GM23338 (cell line): ENCODE measurements around the gene RAB40C. TPM values are rescaled to one million over a fixed set of nuclear protein-coding genes. Genes with fewer than 3 reads are reported as not detected.

ENCODE experiments used
- ATAC-seq: fragments of 200-7000 bp; cut with Tn5 transposase; 3 replicates; pipeline ENCODE4 v1.9.1; 2020
- DNase-seq: peaks from one replicate; pipeline ENCODE4 v3.0.0-alpha.2; 2015; ENCODE audit warnings: low spot score
- H2AFZ ChIP-seq: fragments of 200-600 bp; sonication (generic); 2 replicates; pipeline ENCODE4 v1.8.0; 2016; ENCODE audit warnings: antibody characterized with exemption, mild to moderate bottlenecking, moderate library complexity
- H3F3A ChIP-seq: fragments of 200-600 bp; sonication (generic); replicated peaks from 2 replicates; pipeline ENCODE4 v1.8.0; 2017; ENCODE audit warnings: antibody characterized with exemption, mixed run types, low read depth
- H3K27ac ChIP-seq: fragments of 200-600 bp; sonication (generic); 2 replicates; pipeline ENCODE4 v1.6.1; 2016; ENCODE audit warnings: low read depth
- H3K27me3 ChIP-seq: fragments of 200-600 bp; sonication (generic); 2 replicates; pipeline ENCODE4 v1.8.0; 2016; ENCODE audit warnings: mild to moderate bottlenecking, mixed run types, moderate library complexity; ENCODE audit not compliant: insufficient read depth
- H3K36me3 ChIP-seq: fragments of 200-600 bp; sonication (generic); 2 replicates; pipeline ENCODE4 v1.8.0; 2016; ENCODE audit warnings: mild to moderate bottlenecking; ENCODE audit not compliant: insufficient read depth
- H3K4me1 ChIP-seq: fragments of 200-600 bp; sonication (generic); 2 replicates; pipeline ENCODE4 v1.8.0; 2016; ENCODE audit warnings: mild to moderate bottlenecking, moderate library complexity; ENCODE audit not compliant: insufficient read depth
- H3K4me2 ChIP-seq: fragments of 200-600 bp; sonication (generic); 2 replicates; pipeline ENCODE4 v1.7.1; 2017; ENCODE audit warnings: mixed run types
- H3K4me3 ChIP-seq: fragments of 200-600 bp; sonication (generic); 2 replicates; pipeline ENCODE4 v1.6.1; 2016; ENCODE audit warnings: mixed run types
- H3K79me2 ChIP-seq: fragments of 200-600 bp; sonication (generic); replicated peaks from 2 replicates; pipeline ENCODE4 v1.8.0; 2017; ENCODE audit warnings: mild to moderate bottlenecking; ENCODE audit not compliant: insufficient read depth
- H3K9me2 ChIP-seq: fragments of 200-600 bp; sonication (generic); 2 replicates; pipeline ENCODE4 v1.8.0; 2017; ENCODE audit not compliant: insufficient read depth
- H4K20me1 ChIP-seq: fragments of 200-600 bp; sonication (generic); replicated peaks from 2 replicates; pipeline ENCODE4 v1.8.0; 2017; ENCODE audit warnings: mild to moderate bottlenecking; ENCODE audit not compliant: insufficient read depth
- H3K27ac Mint-ChIP-seq: 2 replicates; pipeline ENCODE4 v1.8.0; 2020; ENCODE audit warnings: inconsistent platforms, mild to moderate bottlenecking, moderate library complexity, mixed read lengths
- H3K27me3 Mint-ChIP-seq: 3 replicates; pipeline ENCODE4 v1.8.0; 2022; ENCODE audit warnings: low read depth, mild to moderate bottlenecking, moderate library complexity, mixed read lengths, inconsistent platforms; ENCODE audit not compliant: insufficient read depth, poor library complexity
- H3K36me3 Mint-ChIP-seq: 3 replicates; pipeline ENCODE4 v1.8.0; 2021; ENCODE audit warnings: low read depth, mild to moderate bottlenecking, inconsistent platforms, moderate library complexity, mixed read lengths
- H3K4me1 Mint-ChIP-seq: 3 replicates; pipeline ENCODE4 v1.8.0; 2020; ENCODE audit warnings: mild to moderate bottlenecking, inconsistent platforms, mixed read lengths
- H3K4me3 Mint-ChIP-seq: 3 replicates; pipeline ENCODE4 v1.8.0; 2021; ENCODE audit warnings: moderate library complexity, mild to moderate bottlenecking, inconsistent platforms, mixed read lengths
- H3K9me3 Mint-ChIP-seq: 3 replicates; pipeline ENCODE4 v1.8.0; 2020; ENCODE audit warnings: moderate library complexity, mild to moderate bottlenecking, inconsistent platforms, mixed read lengths
- JUNB ChIP-seq: IDR thresholded peaks from one replicate; pipeline ENCODE4 v1.6.1; 2016; ENCODE audit warnings: antibody characterized with exemption; ENCODE audit not compliant: unreplicated experiment
- POLR2AphosphoS5 ChIP-seq: IDR thresholded peaks from 2 replicates; pipeline ENCODE4 v1.6.1; 2016; ENCODE audit warnings: antibody characterized with exemption, low read depth
- STAT1 ChIP-seq: IDR thresholded peaks from one replicate; pipeline ENCODE4 v1.6.1; 2016; ENCODE audit warnings: antibody characterized with exemption; ENCODE audit not compliant: unreplicated experiment
- ZNF114 ChIP-seq: fragments of 250-450 bp; sonication (Bioruptor Pico); IDR thresholded peaks from 2 replicates; pipeline ENCODE4 v1.5.0; 2020; ENCODE audit warnings: mild to moderate bottlenecking, moderate library complexity
- ZNF331 ChIP-seq: fragments of 250-450 bp; sonication (Bioruptor Pico); IDR thresholded peaks from 2 replicates; pipeline ENCODE4 v1.5.0; 2020; ENCODE audit warnings: low read depth, mild to moderate bottlenecking, moderate library complexity
- polyA plus RNA-seq: library from polyadenylated mRNA; unstranded; fragments of >200 nt; fragmentation: Nextera tagmentation; extraction: Ambion mirVana; gene quantifications from 2 replicates; pipeline ENCODE4 v1.2.1, GENCODE V29; 2016
- total RNA-seq: library from RNA; depleted of rRNA; stranded (reverse); fragments of >200 nt; shearing (Covaris generic); gene quantifications from 2 replicates; pipeline ENCODE4 v1.2.3, GENCODE V29; 2014
- TF ChIP-seq, protein P1 (sequence below): IDR thresholded peaks from 2 replicates; pipeline ENCODE4 v1.6.1; 2016; ENCODE audit warnings: antibody characterized with exemption
- TF ChIP-seq, protein P2 (sequence below): IDR thresholded peaks from one replicate; pipeline ENCODE4 v1.6.1; 2018; ENCODE audit warnings: antibody characterized with exemption; ENCODE audit not compliant: unreplicated experiment
- TF ChIP-seq, protein P3 (sequence below), 2 experiments: fragments of 200-600 bp in 1 of 2; sonication (generic) in 1 of 2; conservative IDR thresholded peaks; 2 replicates each; pipeline versions ENCODE4 v1.5.1 to v1.6.1; 2016 to 2017; ENCODE audit warnings: antibody characterized with exemption in 2 of 2, low read depth in 2 of 2, mild to moderate bottlenecking in 2 of 2, moderate library complexity in 1 of 2

The RAB40C gene
- total and polyA plus RNA-seq, 2 experiments from 2014 or later, result 11.2 to 24.6 TPM

DNA sequence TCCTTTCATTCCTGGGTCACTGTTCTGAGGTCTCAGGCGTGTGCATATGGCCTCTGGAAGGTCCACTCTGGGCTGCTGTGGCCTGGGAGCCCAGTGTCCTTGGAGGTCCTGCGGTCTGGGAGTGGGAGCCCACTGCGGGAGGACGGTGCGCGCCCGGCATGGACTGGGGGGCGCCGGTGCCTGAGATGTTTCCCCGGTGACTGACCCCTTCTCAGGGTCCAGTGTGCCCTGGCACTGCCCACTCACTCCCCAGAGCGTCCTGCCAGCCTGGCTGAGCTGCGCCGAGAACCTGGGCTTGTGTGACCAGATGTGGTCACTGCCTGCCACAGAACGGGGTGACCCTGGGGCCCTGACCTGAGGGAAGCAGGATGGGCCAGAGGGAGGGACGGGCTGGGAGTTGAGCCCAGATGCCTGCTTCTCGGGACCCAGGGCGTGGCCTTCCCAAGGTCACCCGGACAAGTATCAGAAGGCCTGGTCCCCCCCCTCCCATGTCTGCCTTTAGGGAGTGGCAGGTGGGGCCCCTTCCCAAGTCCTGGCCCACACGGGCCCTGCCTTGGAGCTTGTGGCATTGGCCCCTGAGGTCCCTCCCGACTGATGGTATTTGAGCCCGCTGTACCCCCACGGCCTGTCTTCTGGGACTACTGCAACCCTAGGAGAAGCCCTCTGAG, 84.5 kb downstream of the RAB40C start (continued):
- no peak for TF ChIP-seq ZNF331 (CRISPR knock-in tag)
- TF ChIP-seq JUNB, result no peak
- TF ChIP-seq, protein P1, sequence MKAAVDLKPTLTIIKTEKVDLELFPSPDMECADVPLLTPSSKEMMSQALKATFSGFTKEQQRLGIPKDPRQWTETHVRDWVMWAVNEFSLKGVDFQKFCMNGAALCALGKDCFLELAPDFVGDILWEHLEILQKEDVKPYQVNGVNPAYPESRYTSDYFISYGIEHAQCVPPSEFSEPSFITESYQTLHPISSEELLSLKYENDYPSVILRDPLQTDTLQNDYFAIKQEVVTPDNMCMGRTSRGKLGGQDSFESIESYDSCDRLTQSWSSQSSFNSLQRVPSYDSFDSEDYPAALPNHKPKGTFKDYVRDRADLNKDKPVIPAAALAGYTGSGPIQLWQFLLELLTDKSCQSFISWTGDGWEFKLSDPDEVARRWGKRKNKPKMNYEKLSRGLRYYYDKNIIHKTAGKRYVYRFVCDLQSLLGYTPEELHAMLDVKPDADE, result no peak
- TF ChIP-seq, protein P2, sequence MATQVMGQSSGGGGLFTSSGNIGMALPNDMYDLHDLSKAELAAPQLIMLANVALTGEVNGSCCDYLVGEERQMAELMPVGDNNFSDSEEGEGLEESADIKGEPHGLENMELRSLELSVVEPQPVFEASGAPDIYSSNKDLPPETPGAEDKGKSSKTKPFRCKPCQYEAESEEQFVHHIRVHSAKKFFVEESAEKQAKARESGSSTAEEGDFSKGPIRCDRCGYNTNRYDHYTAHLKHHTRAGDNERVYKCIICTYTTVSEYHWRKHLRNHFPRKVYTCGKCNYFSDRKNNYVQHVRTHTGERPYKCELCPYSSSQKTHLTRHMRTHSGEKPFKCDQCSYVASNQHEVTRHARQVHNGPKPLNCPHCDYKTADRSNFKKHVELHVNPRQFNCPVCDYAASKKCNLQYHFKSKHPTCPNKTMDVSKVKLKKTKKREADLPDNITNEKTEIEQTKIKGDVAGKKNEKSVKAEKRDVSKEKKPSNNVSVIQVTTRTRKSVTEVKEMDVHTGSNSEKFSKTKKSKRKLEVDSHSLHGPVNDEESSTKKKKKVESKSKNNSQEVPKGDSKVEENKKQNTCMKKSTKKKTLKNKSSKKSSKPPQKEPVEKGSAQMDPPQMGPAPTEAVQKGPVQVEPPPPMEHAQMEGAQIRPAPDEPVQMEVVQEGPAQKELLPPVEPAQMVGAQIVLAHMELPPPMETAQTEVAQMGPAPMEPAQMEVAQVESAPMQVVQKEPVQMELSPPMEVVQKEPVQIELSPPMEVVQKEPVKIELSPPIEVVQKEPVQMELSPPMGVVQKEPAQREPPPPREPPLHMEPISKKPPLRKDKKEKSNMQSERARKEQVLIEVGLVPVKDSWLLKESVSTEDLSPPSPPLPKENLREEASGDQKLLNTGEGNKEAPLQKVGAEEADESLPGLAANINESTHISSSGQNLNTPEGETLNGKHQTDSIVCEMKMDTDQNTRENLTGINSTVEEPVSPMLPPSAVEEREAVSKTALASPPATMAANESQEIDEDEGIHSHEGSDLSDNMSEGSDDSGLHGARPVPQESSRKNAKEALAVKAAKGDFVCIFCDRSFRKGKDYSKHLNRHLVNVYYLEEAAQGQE, result no peak
- TF ChIP-seq STAT1, result no peak

DNA sequence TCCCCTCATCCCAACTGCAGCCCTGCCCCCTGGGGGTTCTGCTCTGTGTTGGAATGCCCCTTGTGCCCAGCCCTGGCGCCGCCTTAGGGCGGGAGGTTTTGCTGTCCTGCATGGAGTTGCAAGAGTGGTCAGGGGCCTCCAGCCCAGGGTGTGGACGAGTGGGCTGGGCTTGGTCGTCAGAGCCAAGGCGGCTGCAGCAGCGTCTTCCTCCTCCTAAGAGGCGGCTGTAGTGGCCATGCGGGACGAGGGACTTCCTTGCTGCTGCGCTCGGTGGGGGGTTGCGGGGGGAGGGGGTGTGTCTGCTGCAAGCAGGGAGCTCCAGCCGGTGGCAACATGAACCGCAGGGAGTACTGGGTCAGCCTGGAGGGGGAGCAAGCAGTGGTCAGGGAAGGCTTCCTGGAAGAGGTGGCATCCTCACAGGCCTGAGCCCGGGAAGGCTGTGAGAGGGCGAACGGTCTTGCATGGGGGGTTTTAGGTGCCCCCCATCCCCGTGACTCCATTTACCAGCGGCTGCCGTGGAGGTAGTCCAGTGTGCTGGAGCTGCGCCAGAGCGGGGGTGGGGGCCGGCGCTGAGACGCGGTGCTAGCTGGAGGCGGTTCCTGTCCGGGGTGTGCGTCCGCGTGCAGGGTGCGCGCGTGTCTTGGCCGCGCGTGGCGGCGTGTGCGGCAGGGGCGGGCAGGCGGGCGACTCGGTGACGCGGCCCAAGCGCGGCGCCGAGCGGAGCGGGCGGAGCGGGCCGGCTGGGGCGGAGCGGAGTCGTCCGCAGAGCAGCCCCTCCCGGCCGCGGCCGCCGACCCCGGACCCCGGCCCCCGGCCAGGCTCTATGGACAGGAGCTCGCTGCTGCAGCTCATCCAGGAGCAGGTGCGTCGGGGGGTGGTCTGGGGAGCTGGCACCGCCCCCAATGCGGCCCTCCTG, 85.4 kb downstream of the RAB40C start, which contains the start of gene RHBDL1:
Gene RHBDL1 (plus strand): TSS at position 704 of the 916 bp plus-strand sequence. CDS start 120 bp downstream, at position 824.
- peak within 1 kb of the TSS; percentile 86 for H3K4me2 ChIP-seq

More for the DNA sequence above, 85.4 kb downstream of the RAB40C start, which contains the start of gene RHBDL1:
- H3K27ac Mint-ChIP-seq, result no peak within 1 kb of the TSS
- DNase-seq (peak; percentile 80), ATAC-seq (peak; percentile 5)
- H4K20me1 ChIP-seq, result peaks cover 3% of the 10 kb centered on the region; the same call in 1 of the 2 replicates
- no peaks in the 10 kb centered on the region; the same call in 2 of the 3 replicates for H3K9me3 Mint-ChIP-seq
- no peak within 1 kb of the TSS for H3K27ac ChIP-seq
- H2AFZ ChIP-seq, result no peak within 1 kb of the TSS
- peak within 1 kb of the TSS; percentile 66 for H3K4me3 ChIP-seq
- H3K79me2 ChIP-seq, result no peaks in the 10 kb centered on the region
- H3K4me1 Mint-ChIP-seq, result peaks cover 17% of the 10 kb centered on the region
- H3K4me1 ChIP-seq, result peaks cover 11% of the 10 kb centered on the region; the same call in 1 of the 2 replicates
- TF ChIP-seq ZNF114 (CRISPR knock-in tag), result no peak
- no peak for TF ChIP-seq JUNB
- no peak for TF ChIP-seq ZNF331 (CRISPR knock-in tag)
- TF ChIP-seq, protein P3, sequence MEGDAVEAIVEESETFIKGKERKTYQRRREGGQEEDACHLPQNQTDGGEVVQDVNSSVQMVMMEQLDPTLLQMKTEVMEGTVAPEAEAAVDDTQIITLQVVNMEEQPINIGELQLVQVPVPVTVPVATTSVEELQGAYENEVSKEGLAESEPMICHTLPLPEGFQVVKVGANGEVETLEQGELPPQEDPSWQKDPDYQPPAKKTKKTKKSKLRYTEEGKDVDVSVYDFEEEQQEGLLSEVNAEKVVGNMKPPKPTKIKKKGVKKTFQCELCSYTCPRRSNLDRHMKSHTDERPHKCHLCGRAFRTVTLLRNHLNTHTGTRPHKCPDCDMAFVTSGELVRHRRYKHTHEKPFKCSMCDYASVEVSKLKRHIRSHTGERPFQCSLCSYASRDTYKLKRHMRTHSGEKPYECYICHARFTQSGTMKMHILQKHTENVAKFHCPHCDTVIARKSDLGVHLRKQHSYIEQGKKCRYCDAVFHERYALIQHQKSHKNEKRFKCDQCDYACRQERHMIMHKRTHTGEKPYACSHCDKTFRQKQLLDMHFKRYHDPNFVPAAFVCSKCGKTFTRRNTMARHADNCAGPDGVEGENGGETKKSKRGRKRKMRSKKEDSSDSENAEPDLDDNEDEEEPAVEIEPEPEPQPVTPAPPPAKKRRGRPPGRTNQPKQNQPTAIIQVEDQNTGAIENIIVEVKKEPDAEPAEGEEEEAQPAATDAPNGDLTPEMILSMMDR (conservative IDR thresholded peaks at IDR 0.05; ENCODE audit: low read depth in 2 of 2), result peak in 1 of 2 experiments; percentile 31; a peak in 1 of 4 replicates
- 0 out of 2 replicates have a peak, but pooled peaks have one; percentile 16 for TF ChIP-seq POLR2AphosphoS5
- peaks cover 14% of the 10 kb centered on the region; the same call in 2 of the 3 replicates for H3K36me3 Mint-ChIP-seq
- H3K27me3 ChIP-seq, result no peaks in the 10 kb centered on the region
- H3K9me2 ChIP-seq, result no peaks in the 10 kb centered on the region
- H3K4me3 Mint-ChIP-seq, result peak within 1 kb of the TSS; percentile 72
- peaks cover 5% of the 10 kb centered on the region; the same call in 1 of the 2 replicates for H3K36me3 ChIP-seq
- H3K27me3 Mint-ChIP-seq, result peaks cover 10% of the 10 kb centered on the region
- H3F3A ChIP-seq, result peaks cover 17% of the 10 kb centered on the region
